ENCODE results near the gene MKNK1.

DNA sequence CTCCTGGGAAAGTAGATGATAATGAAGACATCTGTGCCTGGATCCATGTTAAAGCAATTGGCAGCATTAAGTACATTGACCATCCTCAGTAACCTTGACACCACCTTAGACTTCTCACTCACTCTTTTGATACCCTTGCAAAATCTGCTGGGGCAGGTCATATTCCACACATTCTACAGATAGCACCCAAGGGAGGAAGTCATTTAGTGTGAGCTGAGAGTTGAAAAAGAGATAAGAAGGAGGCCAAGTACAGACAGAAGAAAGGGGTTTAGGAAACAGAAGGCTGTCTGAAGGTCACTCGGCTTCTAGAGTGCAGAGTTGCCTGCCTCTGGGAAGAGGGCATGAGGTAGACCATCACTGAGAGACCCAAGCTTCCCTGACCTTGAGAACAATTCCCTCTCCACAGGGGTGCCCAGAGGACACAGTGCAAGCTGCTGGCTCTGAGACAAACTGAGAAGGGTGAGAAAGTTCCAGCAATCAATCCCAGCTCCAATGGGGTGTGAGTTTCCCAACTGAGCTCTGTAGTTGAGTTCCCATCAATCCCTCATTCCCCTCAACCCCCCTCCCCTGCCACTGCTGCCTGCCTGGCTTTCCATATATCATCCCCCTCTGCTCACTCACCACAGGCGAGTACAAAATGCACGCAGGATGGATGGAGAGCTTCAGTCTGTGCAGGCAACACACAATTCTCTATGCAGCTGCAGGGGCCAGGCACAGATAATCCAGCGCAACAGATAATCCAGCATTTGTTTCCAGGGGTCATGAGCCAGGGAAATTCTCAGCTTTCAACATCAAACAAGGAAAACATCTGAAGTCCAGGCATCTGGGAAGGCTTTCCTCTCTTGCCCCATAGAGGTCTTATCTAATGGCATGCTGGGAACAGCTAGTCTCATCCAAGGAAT is 19.9 kb upstream of the MKNK1 start:
- TF ChIP-seq POLR2AphosphoS5 (IDR thresholded peaks at IDR 0.05), result no peak
- no peak for TF ChIP-seq POLR2A (IDR thresholded peaks at IDR 0.05)
- TF ChIP-seq, protein P1, sequence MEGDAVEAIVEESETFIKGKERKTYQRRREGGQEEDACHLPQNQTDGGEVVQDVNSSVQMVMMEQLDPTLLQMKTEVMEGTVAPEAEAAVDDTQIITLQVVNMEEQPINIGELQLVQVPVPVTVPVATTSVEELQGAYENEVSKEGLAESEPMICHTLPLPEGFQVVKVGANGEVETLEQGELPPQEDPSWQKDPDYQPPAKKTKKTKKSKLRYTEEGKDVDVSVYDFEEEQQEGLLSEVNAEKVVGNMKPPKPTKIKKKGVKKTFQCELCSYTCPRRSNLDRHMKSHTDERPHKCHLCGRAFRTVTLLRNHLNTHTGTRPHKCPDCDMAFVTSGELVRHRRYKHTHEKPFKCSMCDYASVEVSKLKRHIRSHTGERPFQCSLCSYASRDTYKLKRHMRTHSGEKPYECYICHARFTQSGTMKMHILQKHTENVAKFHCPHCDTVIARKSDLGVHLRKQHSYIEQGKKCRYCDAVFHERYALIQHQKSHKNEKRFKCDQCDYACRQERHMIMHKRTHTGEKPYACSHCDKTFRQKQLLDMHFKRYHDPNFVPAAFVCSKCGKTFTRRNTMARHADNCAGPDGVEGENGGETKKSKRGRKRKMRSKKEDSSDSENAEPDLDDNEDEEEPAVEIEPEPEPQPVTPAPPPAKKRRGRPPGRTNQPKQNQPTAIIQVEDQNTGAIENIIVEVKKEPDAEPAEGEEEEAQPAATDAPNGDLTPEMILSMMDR (IDR thresholded peaks at IDR 0.05), result no peak
- no peak for TF ChIP-seq EP300 (IDR thresholded peaks at IDR 0.05)
